SK-N-MC (cell line): Measurements from ENCODE around the gene RGS17.

Source experiments
- DNase-seq: peaks from one replicate; pipeline ENCODE4 v3.0.0-alpha.2; 2011; ENCODE audit warnings: low read depth, low spot score
- H3K27ac ChIP-seq: fragments of 200-600 bp; sonication (generic); 2 replicates; pipeline ENCODE4 v1.5.1; 2016; ENCODE audit warnings: mixed run types
- H3K36me3 ChIP-seq: fragments of 200-600 bp; sonication (generic); 2 replicates; pipeline ENCODE4 v1.6.1; 2017; ENCODE audit warnings: antibody characterized with exemption, low read length, mixed read lengths; ENCODE audit not compliant: insufficient read depth
- H3K4me3 ChIP-seq: fragments of 200-600 bp; sonication (generic); 2 replicates; pipeline ENCODE4 v1.5.1; 2016
- H3K9ac ChIP-seq: fragments of 200-600 bp; sonication (generic); 2 replicates; pipeline ENCODE4 v1.8.0; 2017; ENCODE audit warnings: mixed run types, mixed read lengths; ENCODE audit not compliant: insufficient read length
- H3K9me3 ChIP-seq: fragments of 200-600 bp; sonication (generic); 2 replicates; pipeline ENCODE4 v1.6.1; 2017; ENCODE audit warnings: low read depth, mild to moderate bottlenecking, antibody characterized with exemption, low read length, moderate library complexity, mixed read lengths
- EZH2 ChIP-seq: fragments of 200-600 bp; sonication (generic); IDR thresholded peaks from one replicate; pipeline ENCODE4 v1.6.1; 2017; ENCODE audit warnings: antibody characterized with exemption
- FOXP2 ChIP-seq: optimal IDR thresholded peaks from 2 replicates; pipeline ENCODE3; 2011; ENCODE audit warnings: mild to moderate bottlenecking, moderate library complexity; ENCODE audit not compliant: insufficient read depth; ENCODE audit errors: extremely low read length, control extremely low read depth
- POLR2AphosphoS5 ChIP-seq: IDR thresholded peaks from 2 replicates; pipeline ENCODE4 v1.6.1; 2012; ENCODE audit warnings: mild to moderate bottlenecking, low read depth, low read length, borderline replicate concordance

The RGS17 gene

DNA sequence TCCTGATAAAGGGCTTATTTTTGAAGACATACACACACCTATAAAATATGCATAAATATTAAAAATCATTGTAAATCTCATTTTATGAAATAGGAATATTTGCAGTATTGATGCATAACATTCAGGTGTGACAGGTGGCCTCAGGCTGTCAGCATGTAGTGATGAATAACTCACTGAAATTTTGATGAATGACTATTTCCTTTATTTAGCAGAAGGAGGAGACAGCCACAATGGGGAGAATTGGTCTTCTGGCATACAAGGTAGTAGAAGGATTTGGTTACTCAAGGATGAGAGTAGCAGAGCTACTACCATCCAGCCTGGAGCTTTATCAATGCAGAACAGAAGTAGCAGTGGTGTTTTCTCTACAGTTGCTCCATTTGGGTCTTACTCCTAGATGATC, 47.2 kb downstream of the RGS17 start:
- no peak for TF ChIP-seq FOXP2
- no peak overlapping the region for H3K27ac ChIP-seq
- DNase-seq, result no peak
- H3K36me3 ChIP-seq, result no peaks in the 10 kb centered on the region
- no peak overlapping the region for H3K9ac ChIP-seq
- 0 out of 2 replicates have a peak, but pooled peaks cover 2% of the 10 kb centered on the region for H3K9me3 ChIP-seq
- no peak overlapping the region for H3K4me3 ChIP-seq

DNA sequence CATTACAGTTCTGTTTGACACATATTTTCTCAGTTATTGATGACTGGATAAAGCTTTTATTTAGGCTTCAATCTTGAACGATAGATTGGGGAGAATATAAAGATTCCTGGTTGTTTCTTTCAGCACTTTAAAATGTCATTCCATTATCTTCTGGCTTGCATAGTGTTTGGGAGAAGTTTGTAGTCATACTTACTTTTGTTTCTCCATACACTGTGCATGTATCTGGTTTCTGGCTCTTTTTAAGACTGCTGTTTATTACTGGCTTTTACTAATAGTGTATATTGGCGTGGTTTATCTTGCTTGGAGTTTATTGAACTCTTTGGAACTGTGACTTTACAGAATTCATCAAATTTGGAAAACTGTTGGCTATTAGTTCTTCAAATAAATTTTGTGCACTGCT, 49.2 kb downstream of the RGS17 start:
- Histone ChIP-seq H3K27ac (no peak overlapping the region), H3K9ac (no peak overlapping the region), H3K36me3 (no peaks in the 10 kb centered on the region), H3K4me3 (no peak overlapping the region), H3K9me3 (0 out of 2 replicates have a peak, but pooled peaks cover 2% of the 10 kb centered on the region)
- TF ChIP-seq EZH2 (no peak), POLR2AphosphoS5 (no peak)
- DNase-seq, result no peak

DNA sequence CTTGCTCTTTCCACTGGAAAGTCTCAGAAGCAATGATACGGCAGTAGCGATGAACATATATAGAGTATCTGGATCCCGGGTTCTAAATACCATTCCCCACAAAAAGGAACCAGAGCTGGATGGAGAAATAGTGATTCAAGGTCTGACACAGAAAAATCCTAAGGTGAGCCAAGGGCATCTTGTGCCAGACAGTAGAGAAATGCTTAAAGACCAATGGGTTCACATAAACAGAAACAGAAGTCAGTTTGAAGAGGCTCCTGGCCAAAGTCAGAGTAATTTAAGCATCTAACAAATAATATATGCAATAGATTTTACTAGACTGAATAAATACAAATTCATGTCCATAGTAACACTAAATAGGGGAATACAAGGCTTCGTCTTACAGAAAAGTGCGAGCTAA, 54.7 kb downstream of the RGS17 start:
- DNase-seq, result no peak
- H3K9ac ChIP-seq, result no peak overlapping the region
- no peaks in the 10 kb centered on the region for H3K36me3 ChIP-seq
- 0 out of 2 replicates have a peak, but pooled peaks cover under 1% of the 10 kb centered on the region for H3K9me3 ChIP-seq
- no peak overlapping the region for H3K4me3 ChIP-seq
- TF ChIP-seq FOXP2, result no peak
- no peak for TF ChIP-seq EZH2
- no peak for TF ChIP-seq POLR2AphosphoS5
- no peak overlapping the region for H3K27ac ChIP-seq

DNA sequence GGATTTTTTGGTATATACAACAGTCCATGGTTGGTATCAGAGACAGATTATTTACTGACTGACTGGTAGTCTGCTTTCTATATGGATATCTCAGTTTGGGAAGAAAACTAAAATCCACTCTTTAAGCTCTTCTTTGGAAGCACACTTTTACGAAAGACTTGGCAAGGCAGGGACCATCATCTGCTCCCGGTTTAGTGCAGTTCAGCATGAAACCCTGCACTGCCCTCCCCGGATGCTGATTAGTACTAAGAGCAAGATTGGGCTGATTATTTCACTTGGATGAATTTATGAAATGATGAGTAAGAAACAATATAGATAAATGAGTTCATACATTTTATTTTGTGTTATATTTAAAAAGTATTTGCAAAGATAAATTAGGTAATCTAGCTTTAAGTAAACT, 56.3 kb downstream of the RGS17 start:
- DNase-seq, result no peak
- Histone ChIP-seq H3K27ac (no peak overlapping the region), H3K36me3 (no peaks in the 10 kb centered on the region), H3K4me3 (no peak overlapping the region), H3K9ac (no peak overlapping the region), H3K9me3 (no peaks in the 10 kb centered on the region)
- TF ChIP-seq FOXP2 (no peak), POLR2AphosphoS5 (no peak), EZH2 (no peak)

DNA sequence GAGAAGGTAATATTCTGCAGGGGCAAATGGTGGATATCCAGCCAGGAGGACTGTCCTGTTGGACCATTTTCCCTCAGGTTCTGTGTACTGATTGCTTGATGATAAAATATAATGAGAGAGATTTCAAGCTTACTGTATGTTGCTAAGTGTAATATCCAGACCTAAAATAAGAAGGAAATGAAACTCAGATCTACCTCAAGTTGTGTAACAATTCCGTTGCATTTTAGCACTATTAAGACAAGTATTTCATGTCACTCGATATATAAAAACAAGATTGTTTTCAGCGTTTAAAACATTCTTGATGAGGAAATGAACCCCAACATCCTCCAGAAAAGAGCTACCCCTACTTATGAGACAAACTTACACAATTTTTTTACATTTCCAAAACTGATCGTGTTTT, 57.2 kb downstream of the RGS17 start:
- Histone ChIP-seq H3K27ac (no peak overlapping the region), H3K9me3 (no peaks in the 10 kb centered on the region)
- TF ChIP-seq FOXP2 (no peak), POLR2AphosphoS5 (no peak), EZH2 (no peak)

DNA sequence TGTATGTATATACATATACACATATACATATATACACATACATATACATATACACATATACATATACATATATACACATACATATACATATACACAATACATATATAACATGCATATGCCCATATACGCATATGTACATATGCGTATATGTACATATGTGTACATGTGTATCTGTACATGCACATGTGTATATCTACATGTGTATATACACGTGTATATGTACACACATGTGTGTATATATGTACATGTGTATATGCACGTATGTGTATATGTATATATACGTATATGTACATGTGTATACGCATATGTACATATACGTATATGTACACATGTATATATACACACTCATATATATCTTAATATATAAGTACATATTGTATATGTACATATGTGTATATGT, 60.3 kb downstream of the RGS17 start:
- Histone ChIP-seq H3K27ac (no peak overlapping the region), H3K9me3 (no peaks in the 10 kb centered on the region), H3K36me3 (no peaks in the 10 kb centered on the region), H3K4me3 (no peak overlapping the region), H3K9ac (no peak overlapping the region)
- DNase-seq, result no peak
- TF ChIP-seq POLR2AphosphoS5 (no peak), FOXP2 (no peak)

More for the DNA sequence above, 57.2 kb downstream of the RGS17 start:
- Histone ChIP-seq H3K4me3 (no peak overlapping the region), H3K36me3 (no peaks in the 10 kb centered on the region), H3K9ac (no peak overlapping the region)
- DNase-seq, result no peak

DNA sequence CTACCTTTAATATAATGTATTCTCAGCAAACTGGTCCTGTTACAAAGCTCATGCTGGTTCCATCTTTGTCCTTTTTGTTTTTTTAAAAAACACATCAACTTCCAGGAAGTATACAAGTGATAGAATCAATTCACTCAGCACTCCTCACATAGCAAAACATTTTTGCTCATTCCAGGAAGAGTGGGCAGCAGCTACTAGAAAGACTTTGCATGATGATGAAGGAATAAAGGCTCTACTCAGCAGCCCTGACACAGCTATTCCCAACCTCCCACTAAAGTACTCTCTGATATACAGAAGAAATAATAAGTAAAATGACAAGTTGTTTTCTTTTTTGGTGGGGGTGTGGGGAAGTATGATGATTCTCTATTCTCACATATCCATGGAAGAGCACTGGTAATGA, 61.2 kb downstream of the RGS17 start:
- Histone ChIP-seq H3K9ac (no peak overlapping the region), H3K4me3 (no peak overlapping the region), H3K27ac (no peak overlapping the region), H3K36me3 (no peaks in the 10 kb centered on the region), H3K9me3 (no peaks in the 10 kb centered on the region)
- DNase-seq, result no peak
- TF ChIP-seq POLR2AphosphoS5, result no peak
- no peak for TF ChIP-seq EZH2
- no peak for TF ChIP-seq FOXP2

DNA sequence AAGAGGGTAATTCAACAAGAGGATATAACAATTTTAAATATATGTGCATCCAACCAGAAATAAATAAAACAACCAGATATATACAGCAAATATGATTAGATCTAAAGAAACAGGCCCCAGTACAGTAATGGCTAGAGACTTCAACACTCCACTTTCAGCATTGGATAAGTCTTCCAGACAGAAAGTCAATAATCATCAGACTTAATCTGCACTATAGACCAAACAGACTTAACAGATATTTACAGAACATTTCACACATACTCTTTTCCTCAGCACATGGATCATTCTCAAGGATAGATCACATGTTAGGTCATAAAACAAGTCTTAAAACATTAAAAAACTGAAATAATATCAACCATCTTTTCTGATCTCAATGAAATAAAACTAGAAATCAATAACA, 65.9 kb downstream of the RGS17 start:
- Histone ChIP-seq H3K27ac (no peak overlapping the region), H3K36me3 (no peaks in the 10 kb centered on the region), H3K4me3 (no peak overlapping the region), H3K9me3 (no peaks in the 10 kb centered on the region), H3K9ac (no peak overlapping the region)
- no peak for DNase-seq
- TF ChIP-seq FOXP2 (no peak), POLR2AphosphoS5 (no peak), EZH2 (no peak)

DNA sequence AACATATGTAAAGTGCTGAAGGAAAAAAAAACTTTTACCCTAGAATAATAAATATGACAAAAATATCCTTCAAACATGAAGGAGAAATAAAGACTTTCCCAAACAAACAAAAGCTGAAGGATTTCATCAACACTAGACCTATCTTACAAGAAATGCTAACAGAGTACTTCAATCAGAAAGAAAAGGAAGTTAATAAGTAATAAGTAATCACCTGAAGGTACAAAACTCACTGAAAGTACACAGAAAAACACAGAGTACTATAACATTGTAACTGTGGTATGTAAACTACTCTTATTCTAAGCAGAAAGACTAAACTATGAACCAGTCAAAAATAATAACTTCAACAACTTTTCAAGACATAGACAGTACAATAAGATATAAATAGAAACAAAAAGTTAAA, 67.1 kb downstream of the RGS17 start:
- no peaks in the 10 kb centered on the region for H3K36me3 ChIP-seq
- TF ChIP-seq POLR2AphosphoS5, result no peak
- no peak for TF ChIP-seq EZH2
- H3K4me3 ChIP-seq, result no peak overlapping the region
- H3K9me3 ChIP-seq, result no peaks in the 10 kb centered on the region
- no peak for DNase-seq
- no peak overlapping the region for H3K27ac ChIP-seq
- H3K9ac ChIP-seq, result no peak overlapping the region

DNA sequence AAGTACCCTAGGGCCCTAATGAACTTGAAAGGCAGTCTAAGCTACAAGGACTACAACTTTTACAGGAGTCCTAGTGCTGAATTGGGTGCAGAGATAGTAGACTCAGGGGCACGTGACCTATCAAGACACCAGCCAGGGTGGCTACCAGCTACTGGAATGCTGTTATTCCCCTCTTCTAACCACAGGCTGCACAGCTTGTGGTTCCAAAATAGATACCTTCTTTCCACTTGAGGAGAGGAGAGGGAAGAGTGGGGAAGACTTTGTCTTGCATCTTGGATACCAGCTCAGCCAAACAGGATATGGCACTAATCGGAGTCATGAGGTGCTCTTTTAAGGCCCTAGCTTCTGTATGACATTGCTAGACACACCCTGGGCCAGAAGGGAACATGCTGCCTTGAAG, 68.6 kb downstream of the RGS17 start:
- no peaks in the 10 kb centered on the region for H3K36me3 ChIP-seq
- no peak overlapping the region for H3K9ac ChIP-seq
- H3K9me3 ChIP-seq, result no peaks in the 10 kb centered on the region
- no peak overlapping the region for H3K27ac ChIP-seq
- TF ChIP-seq POLR2AphosphoS5, result no peak
- no peak for TF ChIP-seq EZH2
- H3K4me3 ChIP-seq, result no peak overlapping the region
- DNase-seq, result no peak
